A673 (cell line): ENCODE measurements around the gene DDX39A.

Source experiments
- EZH2 ChIP-seq: fragments of 200-600 bp; sonication (generic); IDR thresholded peaks from 2 replicates; pipeline ENCODE4 v1.6.1; 2017; ENCODE audit warnings: borderline replicate concordance, low read depth, mild to moderate bottlenecking, mixed read lengths, antibody characterized with exemption, low read length; ENCODE audit not compliant: poor library complexity, severe bottlenecking
- TF ChIP-seq, protein P1 (sequence below): fragments of 300-800, 200-600 bp; sonication (generic); conservative IDR thresholded peaks from 2 replicates; pipeline ENCODE4 v1.5.1; 2017; ENCODE audit warnings: low read depth, mild to moderate bottlenecking, antibody characterized with exemption, low read length, moderate library complexity, mixed read lengths

DNA sequence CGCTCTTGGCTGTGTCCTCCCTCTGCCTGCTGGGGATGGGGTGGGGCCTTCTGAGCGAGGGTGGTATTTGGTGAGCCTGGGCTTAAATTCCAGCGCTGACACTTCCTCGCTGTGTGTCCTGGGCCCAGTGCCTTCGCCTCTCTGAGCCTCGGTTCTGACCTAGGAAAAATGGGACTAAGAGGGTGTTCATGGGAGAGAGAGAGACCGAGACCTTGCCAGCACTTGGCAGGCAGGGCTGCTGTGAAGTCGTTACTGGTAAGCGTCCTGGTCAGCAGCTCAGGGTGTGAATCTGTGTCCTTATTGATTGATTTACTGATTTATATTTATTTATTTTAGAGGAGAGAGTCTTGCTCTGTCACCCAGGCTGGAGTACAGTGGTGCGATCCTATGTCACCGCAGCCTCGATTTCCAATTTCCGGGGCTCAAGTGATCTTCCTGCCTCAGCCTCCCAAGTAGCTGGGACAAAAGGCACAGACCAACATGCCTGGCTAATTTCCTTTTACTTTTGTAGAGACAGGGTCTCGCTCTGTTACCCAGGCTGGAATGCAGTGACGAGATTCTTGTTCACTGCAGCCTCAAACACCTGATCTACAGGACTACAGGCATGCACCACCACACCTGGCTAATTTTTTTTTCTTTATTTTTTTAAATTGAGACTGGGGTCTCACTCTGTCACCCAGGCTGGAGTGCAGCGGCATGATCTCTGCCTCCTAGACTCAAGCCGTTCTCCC, 16.3 kb upstream of the DDX39A start:
- no peak for TF ChIP-seq EZH2
- TF ChIP-seq, protein P1, sequence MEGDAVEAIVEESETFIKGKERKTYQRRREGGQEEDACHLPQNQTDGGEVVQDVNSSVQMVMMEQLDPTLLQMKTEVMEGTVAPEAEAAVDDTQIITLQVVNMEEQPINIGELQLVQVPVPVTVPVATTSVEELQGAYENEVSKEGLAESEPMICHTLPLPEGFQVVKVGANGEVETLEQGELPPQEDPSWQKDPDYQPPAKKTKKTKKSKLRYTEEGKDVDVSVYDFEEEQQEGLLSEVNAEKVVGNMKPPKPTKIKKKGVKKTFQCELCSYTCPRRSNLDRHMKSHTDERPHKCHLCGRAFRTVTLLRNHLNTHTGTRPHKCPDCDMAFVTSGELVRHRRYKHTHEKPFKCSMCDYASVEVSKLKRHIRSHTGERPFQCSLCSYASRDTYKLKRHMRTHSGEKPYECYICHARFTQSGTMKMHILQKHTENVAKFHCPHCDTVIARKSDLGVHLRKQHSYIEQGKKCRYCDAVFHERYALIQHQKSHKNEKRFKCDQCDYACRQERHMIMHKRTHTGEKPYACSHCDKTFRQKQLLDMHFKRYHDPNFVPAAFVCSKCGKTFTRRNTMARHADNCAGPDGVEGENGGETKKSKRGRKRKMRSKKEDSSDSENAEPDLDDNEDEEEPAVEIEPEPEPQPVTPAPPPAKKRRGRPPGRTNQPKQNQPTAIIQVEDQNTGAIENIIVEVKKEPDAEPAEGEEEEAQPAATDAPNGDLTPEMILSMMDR: no peak
